Fibroblast of villous mesenchyme (primary cell): ENCODE data around the gene BTBD1. TPM values are rescaled to one million over a fixed set of nuclear protein-coding genes. Genes with fewer than 3 reads are reported as not detected.

Source experiments
- DNase-seq: peaks from one replicate; pipeline ENCODE4 v3.0.0-alpha.2; 2010; ENCODE audit warnings: low read depth
- H3K4me3 ChIP-seq: 2 replicates; pipeline ENCODE4 v1.5.1; 2011; ENCODE audit warnings: low read depth, mild to moderate bottlenecking, low read length
- total RNA-seq: library from RNA; depleted of rRNA; stranded (reverse); fragments of >200 nt; gene quantifications from 2 replicates; pipeline ENCODE4 v1.2.3, GENCODE V29; 2012
- TF ChIP-seq, protein P1 (sequence below): IDR thresholded peaks from 2 replicates; pipeline ENCODE4 v1.5.1; 2012; ENCODE audit warnings: low read depth, mild to moderate bottlenecking, low read length; ENCODE audit not compliant: insufficient read depth

Gene BTBD1
- total RNA-seq, 1 donor: 101 TPM

GRCh38 chr15:83106994-83107840 lies 40.2 kb upstream of the BTBD1 start, which contains the start of gene TM6SF1:
Gene TM6SF1, plus strand, starts transcription at chr15:83107645. Its CDS starts 36 bp downstream, at chr15:83107681.
- TF ChIP-seq, protein P1, sequence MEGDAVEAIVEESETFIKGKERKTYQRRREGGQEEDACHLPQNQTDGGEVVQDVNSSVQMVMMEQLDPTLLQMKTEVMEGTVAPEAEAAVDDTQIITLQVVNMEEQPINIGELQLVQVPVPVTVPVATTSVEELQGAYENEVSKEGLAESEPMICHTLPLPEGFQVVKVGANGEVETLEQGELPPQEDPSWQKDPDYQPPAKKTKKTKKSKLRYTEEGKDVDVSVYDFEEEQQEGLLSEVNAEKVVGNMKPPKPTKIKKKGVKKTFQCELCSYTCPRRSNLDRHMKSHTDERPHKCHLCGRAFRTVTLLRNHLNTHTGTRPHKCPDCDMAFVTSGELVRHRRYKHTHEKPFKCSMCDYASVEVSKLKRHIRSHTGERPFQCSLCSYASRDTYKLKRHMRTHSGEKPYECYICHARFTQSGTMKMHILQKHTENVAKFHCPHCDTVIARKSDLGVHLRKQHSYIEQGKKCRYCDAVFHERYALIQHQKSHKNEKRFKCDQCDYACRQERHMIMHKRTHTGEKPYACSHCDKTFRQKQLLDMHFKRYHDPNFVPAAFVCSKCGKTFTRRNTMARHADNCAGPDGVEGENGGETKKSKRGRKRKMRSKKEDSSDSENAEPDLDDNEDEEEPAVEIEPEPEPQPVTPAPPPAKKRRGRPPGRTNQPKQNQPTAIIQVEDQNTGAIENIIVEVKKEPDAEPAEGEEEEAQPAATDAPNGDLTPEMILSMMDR: no peak
- H3K4me3 ChIP-seq: peak within 1 kb of the TSS; percentile 62
- no peak for DNase-seq

DNA sequence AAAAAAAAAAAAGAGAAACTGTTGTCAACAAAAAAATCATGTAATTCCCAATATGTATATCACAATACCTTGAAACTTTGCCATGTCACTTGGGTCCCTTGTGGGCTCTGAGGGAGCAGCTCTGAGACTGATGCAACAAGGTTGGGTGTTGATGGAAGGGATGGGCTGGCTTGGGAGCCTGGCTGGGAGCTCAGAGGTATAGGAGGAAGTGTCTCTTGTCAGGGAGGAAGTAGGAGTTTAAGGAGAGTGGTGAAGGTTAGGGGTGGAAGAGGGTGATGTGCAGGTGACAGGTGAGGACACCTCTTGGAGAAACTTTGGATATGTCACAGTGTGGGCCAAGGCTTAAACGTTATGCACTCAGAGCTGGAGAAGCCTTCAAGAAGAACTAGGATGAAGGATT lies 38.4 kb upstream of the BTBD1 start:
- DNase-seq: no peak
- TF ChIP-seq, protein P1: no peak

DNA sequence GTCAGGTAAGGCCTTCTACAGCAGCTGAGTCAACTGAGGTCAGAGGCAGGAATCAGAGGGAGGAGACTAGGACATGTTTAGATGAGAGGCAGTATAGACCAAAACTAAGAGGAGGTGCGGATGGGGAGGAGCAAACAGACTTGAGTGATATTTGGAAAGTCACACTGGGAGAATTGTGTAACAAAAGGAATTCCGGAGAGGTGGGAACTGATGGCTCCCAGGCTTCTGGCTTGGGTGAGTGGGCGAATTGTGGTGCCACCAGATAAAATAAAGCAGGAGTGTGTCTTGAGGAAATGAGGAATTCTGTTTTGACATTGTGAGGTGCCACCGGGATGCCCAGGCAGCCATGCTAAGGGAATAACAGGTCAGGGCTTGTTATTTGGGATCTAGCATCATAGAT lies 37.1 kb upstream of the BTBD1 start:
- TF ChIP-seq, protein P1: no peak
- DNase-seq: no peak
- no peak overlapping the region for H3K4me3 ChIP-seq

More for the DNA sequence above, 38.4 kb upstream of the BTBD1 start:
- no peak overlapping the region for H3K4me3 ChIP-seq

- H3K4me3 ChIP-seq: no peak overlapping the region
- DNase-seq: no peak
- TF ChIP-seq, protein P1: no peak
Observed at GRCh38 chr15:83102346-83102745, 35.3 kb upstream of the BTBD1 start.

- no peak overlapping the region for H3K4me3 ChIP-seq
- TF ChIP-seq, protein P1: no peak
- DNase-seq: no peak
Observed at GRCh38 chr15:83100097-83100646, 33.1 kb upstream of the BTBD1 start.

DNA sequence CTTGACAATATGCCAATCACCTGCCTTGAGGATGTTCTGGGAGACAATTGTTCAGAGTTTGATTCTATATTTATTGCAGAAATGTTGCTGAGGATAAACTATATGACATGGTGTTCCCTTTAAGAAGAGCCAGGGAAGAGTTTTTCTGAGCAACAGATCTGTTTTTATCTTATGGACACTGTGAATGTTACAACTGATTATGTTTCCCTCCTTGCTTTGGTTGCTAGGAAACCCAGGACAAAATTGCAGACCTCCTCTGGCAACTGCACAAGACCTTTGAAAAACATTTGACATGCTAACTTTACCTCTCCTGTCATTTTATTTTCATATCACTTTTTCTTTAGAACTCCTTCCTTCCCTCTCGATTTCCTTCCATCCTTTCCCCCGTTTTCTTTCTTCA lies 32.2 kb upstream of the BTBD1 start:
- TF ChIP-seq, protein P1: no peak
- no peak overlapping the region for H3K4me3 ChIP-seq
- no peak for DNase-seq
